B cell (primary cell): Measurements from ENCODE around the gene SENP3. TPM values are rescaled to one million over a fixed set of nuclear protein-coding genes. Genes with fewer than 3 reads are reported as not detected.

ENCODE experiments used
- ATAC-seq: fragments of 200-7000 bp; cut with Tn5 transposase; one replicate; pipeline ENCODE4 v1.10.0; 2021; ENCODE audit warnings: low read depth, mild to moderate bottlenecking, moderate number of reproducible peaks, moderate library complexity
- CTCF ChIA-PET: fragments of 350-600 bp; sonication (Branson Sonifier 250); formaldehyde crosslinking; loops from one replicate; lab custom pipeline; 2021; ENCODE audit warnings: antibody characterized with exemption, inconsistent platforms; lab: Charles Lee
- POLR2A ChIA-PET: fragments of 350-600 bp; sonication (Branson Sonifier 250); formaldehyde crosslinking; loops from one replicate; lab custom pipeline; 2021; ENCODE audit warnings: antibody characterized with exemption; lab: Charles Lee
- DNase-seq: peaks from one replicate; pipeline ENCODE4 v3.0.0; 2013
- H2AFZ ChIP-seq: 2 replicates; pipeline ENCODE4 v1.6.1; 2012; ENCODE audit warnings: mild to moderate bottlenecking, low read depth, low read length; ENCODE audit not compliant: insufficient read depth, poor library complexity, severe bottlenecking
- H3K27ac ChIP-seq, 2 donors: 1 replicate in 1 of 2; 2 replicates in 1 of 2; pipeline ENCODE4 v1.5.1; 2012 to 2013; ENCODE audit warnings: low read length in 2 of 2, mild to moderate bottlenecking in 2 of 2, moderate library complexity in 1 of 2
- H3K27me3 ChIP-seq, 4 experiments: fragments of 200-600 bp in 1 of 4; sonication (generic) in 1 of 4; replicated peaks in 1 of 4; 1 replicate in 2 of 4; 2 replicates in 2 of 4; pipeline versions ENCODE4 v1.6.1 to v1.7.0; 2013 to 2016; ENCODE audit warnings: low read length in 3 of 4, mild to moderate bottlenecking in 2 of 4, mixed read lengths in 1 of 4, moderate library complexity in 1 of 4; ENCODE audit not compliant: insufficient read depth in 4 of 4, control insufficient read depth in 3 of 4; ENCODE audit errors: control extremely low read depth in 1 of 4
- H3K36me3 ChIP-seq, 2 experiments: replicated peaks in 1 of 2; 1 replicate in 1 of 2; 2 replicates in 1 of 2; pipeline versions ENCODE4 v1.6.1 to v1.7.1; 2013; ENCODE audit warnings: low read length in 1 of 2; ENCODE audit not compliant: insufficient read depth in 2 of 2, control insufficient read depth in 1 of 2; ENCODE audit errors: control extremely low read depth in 1 of 2, extremely low read depth in 1 of 2
- H3K4me1 ChIP-seq, 2 donors: fragments of 200-600 bp in 1 of 2; sonication (generic) in 1 of 2; 1 replicate in 1 of 2; 2 replicates in 1 of 2; pipeline versions ENCODE4 v1.5.1 to v1.6.1; 2013 to 2017; ENCODE audit warnings: low read length in 2 of 2; ENCODE audit not compliant: control insufficient read depth in 2 of 2, insufficient read depth in 2 of 2
- H3K4me2 ChIP-seq: replicated peaks from 2 replicates; pipeline ENCODE3; 2012; ENCODE audit warnings: mild to moderate bottlenecking, low read depth, low read length; ENCODE audit not compliant: poor library complexity, severe bottlenecking
- H3K4me3 ChIP-seq, 5 experiments: fragments of 200-600 bp in 1 of 5; sonication (generic) in 1 of 5; 1 replicate in 3 of 5; 2 replicates in 2 of 5; pipeline versions ENCODE4 v1.5.1 to v1.7.0; 2011 to 2016; ENCODE audit warnings: low read length in 4 of 5, mild to moderate bottlenecking in 4 of 5, low read depth in 2 of 5, control low read depth in 1 of 5, moderate library complexity in 1 of 5; ENCODE audit not compliant: insufficient read depth in 1 of 5; ENCODE audit errors: control extremely low read depth in 1 of 5, extremely low read depth in 1 of 5
- H3K79me2 ChIP-seq: fragments of 200-600 bp; sonication (generic); one replicate; pipeline ENCODE4 v1.6.0; 2016; ENCODE audit warnings: low read length; ENCODE audit not compliant: control insufficient read depth, insufficient read depth
- H3K9ac ChIP-seq: fragments of 200-600 bp; sonication (generic); 2 replicates; pipeline ENCODE4 v1.6.1; 2017; ENCODE audit warnings: mild to moderate bottlenecking, low read length, moderate library complexity
- H3K9me3 ChIP-seq, 3 donors: one replicate each; pipeline versions ENCODE4 v1.6.1 to v1.7.1; 2013; ENCODE audit warnings: low read length in 2 of 3; ENCODE audit not compliant: control insufficient read depth in 2 of 3, insufficient read depth in 1 of 3; ENCODE audit errors: control extremely low read depth in 1 of 3
- H4K20me1 ChIP-seq: 2 replicates; pipeline ENCODE4 v1.6.0; 2012; ENCODE audit warnings: mild to moderate bottlenecking, low read length; ENCODE audit not compliant: insufficient read depth, control insufficient read depth, poor library complexity, severe bottlenecking
- H3K27ac Mint-ChIP-seq: one replicate; pipeline ENCODE4 v1.8.0; 2021; ENCODE audit warnings: mixed read lengths
- H3K27me3 Mint-ChIP-seq: one replicate; pipeline ENCODE4 v1.8.0; 2021; ENCODE audit warnings: mixed read lengths
- H3K4me1 Mint-ChIP-seq: one replicate; pipeline ENCODE4 v1.8.0; 2021; ENCODE audit warnings: mixed read lengths
- H3K4me3 Mint-ChIP-seq: one replicate; pipeline ENCODE4 v1.8.0; 2021; ENCODE audit warnings: mixed read lengths
- H3K9me3 Mint-ChIP-seq: one replicate; pipeline ENCODE4 v1.8.0; 2022; ENCODE audit warnings: mixed read lengths; ENCODE audit not compliant: insufficient read depth
- CTCF ChIP-seq: fragments of 200-600 bp; IDR thresholded peaks from one replicate; pipeline ENCODE4 v1.8.0; 2022; ENCODE audit warnings: antibody characterized with exemption, mild to moderate bottlenecking
- EZH2 ChIP-seq: IDR thresholded peaks from 2 replicates; pipeline ENCODE4 v1.6.1; 2012; ENCODE audit warnings: borderline replicate concordance, low read depth, mild to moderate bottlenecking, moderate library complexity, low read length; ENCODE audit not compliant: insufficient read depth, poor library complexity, severe bottlenecking
- WGBS: methylation state at CpG from one replicate; pipeline ENCODE4 v1.1.5; 2013; ENCODE audit warnings: missing lambda C conversion rate; ENCODE audit not compliant: insufficient coverage; 5-methylcytosine and 5-hydroxymethylcytosine counted together
- intact Hi-C: fragments of 100-400 bp; cut with micrococcal nuclease; formaldehyde crosslinking; loops from one replicate; pipeline ENCODE4 v1.10.0; 2022
- polyA plus RNA-seq: library from polyadenylated mRNA; depleted of rRNA; stranded (reverse); fragments of >200 nt; gene quantifications from 2 replicates; pipeline ENCODE4 v1.2.3, GENCODE V29; 2012
- total RNA-seq, 2 donors: library from RNA; stranded (reverse); fragments of 120-200 nt in 1 of 2; gene quantifications; 1 replicate in 1 of 2; 2 replicates in 1 of 2; pipeline versions ENCODE4 v1.2.3 to v1.2.4, GENCODE V29; 2013 to 2022

Gene SENP3
- total and polyA plus RNA-seq, 2 donors (not counting 1 experiment from before 2014, with no cell fraction given) = 45.1 to 57.1 TPM

GRCh38 chr17:7579001-7579833 is 17.5 kb downstream of the SENP3 start, which contains the start of gene CD68:
Gene CD68, plus strand, starts transcription at chr17:7579638. Its CDS starts 40 bp downstream, at chr17:7579678.
- TF ChIP-seq CTCF (no peak), EZH2 (no peak)
- peak within 1 kb of the TSS in 4 of 5 experiments; percentile 4 to 41 (median 21) for H3K4me3 ChIP-seq
- Mint-ChIP-seq H3K4me1 (peaks cover 84% of the 10 kb centered on the region), H3K27ac (peak within 1 kb of the TSS; percentile 93), H3K4me3 (peak within 1 kb of the TSS; percentile 80), H3K9me3 (no peaks in the 10 kb centered on the region), H3K27me3 (no peaks in the 10 kb centered on the region)
- peak within 1 kb of the TSS; percentile 19 for H3K9ac ChIP-seq
- ATAC-seq (peak; percentile 68), DNase-seq (peak; percentile 85)
- H3K27me3 ChIP-seq = no peaks in the 10 kb centered on the region
- 48% methylated on average over 4 of the region's 7 CpGs for WGBS
- no peak within 1 kb of the TSS for H2AFZ ChIP-seq
- POLR2A ChIA-PET = interaction anchor here (0.6 to 1.4 kb wide), 8 partner anchors 17 to 920 kb away, joined by 3 to 6 read pairs (median 3); partner anchors contain the start of genes FXR2, NEURL4, SENP3 and TP53
- CTCF ChIA-PET = interaction anchor here (0.9 to 3.9 kb wide), 7 partner anchors 11 to 143 kb away, joined by 3 to 23 read pairs (median 11); partner anchors contain the start of genes SENP3, SOX15, TP53 and WRAP53
- H3K79me2 ChIP-seq = peaks cover 46% of the 10 kb centered on the region
- intact Hi-C loops = loop anchor here (10.0 kb wide), 1 partner anchor 564 kb away; the partner anchor contains the start of gene RNASEK
- H3K4me2 ChIP-seq = peak within 1 kb of the TSS; percentile 66
- peaks cover 22 to 54% of the 10 kb centered on the region in 2 experiments for H3K36me3 ChIP-seq
- no peaks in the 10 kb centered on the region for H3K9me3 ChIP-seq
- peaks cover 53 to 70% of the 10 kb centered on the region in 2 donors for H3K4me1 ChIP-seq
- peaks cover 46% of the 10 kb centered on the region for H4K20me1 ChIP-seq
- peak within 1 kb of the TSS; percentile 70 to 71 for H3K27ac ChIP-seq
